ENCODE measurements around the gene YBEY. TPM values are rescaled to one million over a fixed set of nuclear protein-coding genes. Genes with fewer than 3 reads are reported as not detected.
A peak's percentile ranks its signal among the peaks of the same experiment; 100 is the strongest.
"Not testable (repeated sequence)": the region's sequence is repeated elsewhere in the genome, so short reads cannot be mapped to it uniquely, and the experiment has no call there.

Gene YBEY
- total and polyA plus RNA-seq, 2 of the 13 experiments (the other 11 are each of a cell fraction or from before 2014, with no cell fraction given), result 6.5 to 8.9 TPM

GRCh38 chr21:46239817-46240325 is 46.3 kb upstream of the YBEY start:
- no peak overlapping the region for H3K4me3 ChIP-seq (replicated peaks in 1 of 3; ENCODE audit: insufficient read depth in 1 of 3, low read depth in 2 of 3, low read length in 3 of 3)
- H3K9me3 ChIP-seq (ENCODE audit: low read length), result no peaks in the 10 kb centered on the region
- no peak overlapping the region for H3K9ac ChIP-seq (ENCODE audit: insufficient read depth, low read depth, low read length)
- no peak for DNase-seq (ENCODE audit: low spot score)
- FAIRE-seq, result no peak
- no peak overlapping the region for H3K4me2 ChIP-seq (ENCODE audit: low read depth, low read length)
- intact Hi-C loops (cut with micrococcal nuclease; ENCODE audit: unreplicated experiment) (no loop called here), in situ Hi-C loops (cut with HindIII; ENCODE audit: extremely low pct_ligation_motif_present, low pct_unique_long_range_greater_than_20kb) (no loop called here)
- H3K79me2 ChIP-seq (ENCODE audit: insufficient read depth, low read length), result no peaks in the 10 kb centered on the region
- no peak overlapping the region for H2AFZ ChIP-seq (ENCODE audit: low read length)
- TF ChIP-seq POLR2AphosphoS5 (IDR thresholded peaks at IDR 0.05; ENCODE audit: low read depth, low read length), result 0 out of 2 replicates have a peak, but pooled peaks have one; percentile 18
- TF ChIP-seq ZNF264 (CRISPR knock-in tag; IDR thresholded peaks at IDR 0.05), result no peak
- TF ChIP-seq RBM22 (optimal IDR thresholded peaks at IDR 0.05; ENCODE audit: low read length), result peak; percentile 52
- TF ChIP-seq, protein P1, sequence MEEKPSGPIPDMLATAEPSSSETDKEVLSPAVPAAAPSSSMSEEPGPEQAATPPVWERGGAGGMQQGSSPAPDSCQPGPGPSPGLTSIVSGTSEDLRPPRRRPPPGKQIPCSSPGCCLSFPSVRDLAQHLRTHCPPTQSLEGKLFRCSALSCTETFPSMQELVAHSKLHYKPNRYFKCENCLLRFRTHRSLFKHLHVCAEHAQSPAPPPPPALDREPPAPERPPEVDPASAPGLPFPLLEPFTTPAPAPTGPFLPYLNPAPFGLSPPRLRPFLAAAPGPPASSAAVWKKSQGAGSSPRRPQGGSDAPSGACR (CRISPR knock-in tag; IDR thresholded peaks at IDR 0.05), result no peak
- 0 out of 4 replicates have a peak, but pooled peaks of 1 of the 2 experiments have one; percentile 23 for TF ChIP-seq POLR2A (IDR thresholded peaks at IDR 0.05; ENCODE audit: insufficient read depth in 1 of 2, low read depth in 2 of 2, low read length in 2 of 2)
- 94% methylated on average over 7 of the region's 7 CpGs for WGBS (ENCODE audit: low lambda C conversion rate)
- no TSS peak for BruUV-seq (replicated peaks)
- H4K20me1 ChIP-seq (ENCODE audit: insufficient read depth, low read length), result no peaks in the 10 kb centered on the region
- no peaks in the 10 kb centered on the region for H3K4me1 ChIP-seq (ENCODE audit: insufficient read depth, low read length)
- no peaks in the 10 kb centered on the region for H3K27me3 ChIP-seq (ENCODE audit: control insufficient read depth in 1 of 2, insufficient read depth in 2 of 2, low read length in 2 of 2)
- ChIA-PET CTCF (ENCODE audit: low intra/inter-chr PET ratio, low total read pairs) (no interaction called here), POLR2A (interaction anchor here (1.2 kb wide), 1 partner anchor 8 kb away, joined by 3 read pairs; no protein-coding TSS in a partner anchor)
- peaks cover 40 to 80% of the 10 kb centered on the region in 2 experiments for H3K36me3 ChIP-seq (replicated peaks in 1 of 2; ENCODE audit: control insufficient read depth in 1 of 2, insufficient read depth in 2 of 2, low read length in 2 of 2)
- ATAC-seq, result no peak
- no peak overlapping the region for H3K27ac ChIP-seq (ENCODE audit: extremely low read length, insufficient read depth, low read length)

DNA sequence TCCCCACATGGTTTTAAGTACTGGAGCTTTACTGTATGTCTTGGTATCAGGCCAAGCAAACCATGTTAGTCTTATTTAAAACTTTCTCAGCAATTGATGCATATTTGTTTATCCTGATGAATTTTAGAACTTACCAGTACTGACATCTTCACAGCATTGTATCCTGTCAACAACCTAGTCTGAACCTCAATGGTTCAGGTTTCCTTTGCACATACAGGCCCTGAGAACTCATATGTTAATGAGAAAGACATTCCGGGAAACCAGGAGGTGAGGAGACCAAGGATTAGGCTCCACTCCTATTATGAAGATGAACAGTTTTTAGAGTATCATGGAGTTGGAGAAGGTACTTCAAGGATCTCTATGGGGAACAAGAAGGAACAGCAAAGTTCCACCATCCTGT is 44.6 kb upstream of the YBEY start:
- H3K79me2 ChIP-seq (ENCODE audit: insufficient read depth, low read length); H3K4me3 ChIP-seq (replicated peaks in 1 of 3; ENCODE audit: insufficient read depth in 1 of 3, low read depth in 2 of 3, low read length in 3 of 3); in situ Hi-C loops (cut with HindIII; ENCODE audit: extremely low pct_ligation_motif_present, low pct_unique_long_range_greater_than_20kb); H3K9me3 ChIP-seq (ENCODE audit: low read length); CTCF ChIA-PET (ENCODE audit: low intra/inter-chr PET ratio, low total read pairs); H3K27me3 ChIP-seq (ENCODE audit: control insufficient read depth in 1 of 2, insufficient read depth in 2 of 2, low read length in 2 of 2); H3K9ac ChIP-seq (ENCODE audit: insufficient read depth, low read depth, low read length); H3K27ac ChIP-seq (ENCODE audit: extremely low read length, insufficient read depth, low read length); ATAC-seq; H3K4me1 ChIP-seq (ENCODE audit: insufficient read depth, low read length); H2AFZ ChIP-seq (ENCODE audit: low read length); DNase-seq (ENCODE audit: low spot score); intact Hi-C loops (cut with micrococcal nuclease; ENCODE audit: unreplicated experiment); H3K4me2 ChIP-seq (ENCODE audit: low read depth, low read length); FAIRE-seq; H4K20me1 ChIP-seq (ENCODE audit: insufficient read depth, low read length): not testable (repeated sequence)
- POLR2A ChIA-PET, result interaction anchor here (1.2 kb wide), 1 partner anchor 12 kb away, joined by 3 read pairs; no protein-coding TSS in a partner anchor
- 100% methylated on average over 1 of the region's 1 CpG for WGBS (ENCODE audit: low lambda C conversion rate)
- TSS peak; percentile 42 for BruUV-seq (replicated peaks)
- H3K36me3 ChIP-seq (replicated peaks in 1 of 2; ENCODE audit: control insufficient read depth in 1 of 2, insufficient read depth in 2 of 2, low read length in 2 of 2), result peaks cover 39 to 81% of the 10 kb centered on the region in 2 experiments
